HG03342 (cell line): ENCODE data around the gene HYCC1.
"Not testable (repeated sequence)": the region's sequence is repeated elsewhere in the genome, so short reads cannot be mapped to it uniquely, and the experiment has no call there.

Experiments
- ATAC-seq: cut with Tn5 transposase; IDR thresholded peaks from one replicate; pipeline ENCODE4 v1.9.1; 2021; ENCODE audit warnings: mild to moderate bottlenecking, moderate library complexity; ENCODE audit not compliant: unreplicated experiment

HYCC1 gene

GRCh38 chr7:22989643-22990587 lies 24.0 kb downstream of the HYCC1 start:
- ATAC-seq, result no peak

- ATAC-seq, result no peak
Measured at GRCh38 chr7:22985436-22985835, 28.5 kb downstream of the HYCC1 start.

- no peak for ATAC-seq
Measured at GRCh38 chr7:22983257-22983855, 30.6 kb downstream of the HYCC1 start.

- ATAC-seq, result no peak
Measured at GRCh38 chr7:22980422-22980821, 33.5 kb downstream of the HYCC1 start.

GRCh38 chr7:22979861-22980260 lies 34.1 kb downstream of the HYCC1 start:
- no peak for ATAC-seq

GRCh38 chr7:22979251-22979650 lies 34.7 kb downstream of the HYCC1 start:
- ATAC-seq, result no peak

GRCh38 chr7:22974636-22975035 lies 39.3 kb downstream of the HYCC1 start:
- ATAC-seq, result not testable (repeated sequence)

GRCh38 chr7:22972207-22972606 lies 41.7 kb downstream of the HYCC1 start:
- ATAC-seq, result no peak

GRCh38 chr7:22969010-22969431 lies 44.9 kb downstream of the HYCC1 start:
- no peak for ATAC-seq
